Ectodermal cell (in vitro differentiated cells): ENCODE data around the gene FNDC3B.

Experiments
- H3K27ac ChIP-seq: 2 replicates; pipeline ENCODE4 v1.7.0; 2013; ENCODE audit warnings: mild to moderate bottlenecking, low read depth, low read length; ENCODE audit not compliant: insufficient read depth, poor library complexity, severe bottlenecking
- H3K27me3 ChIP-seq: 2 replicates; pipeline ENCODE4 v1.7.0; 2013; ENCODE audit warnings: mild to moderate bottlenecking, low read length; ENCODE audit not compliant: insufficient read depth, control insufficient read depth, poor library complexity, severe bottlenecking
- H3K36me3 ChIP-seq: one replicate; pipeline ENCODE4 v1.7.0; 2013; ENCODE audit warnings: low read length; ENCODE audit not compliant: control insufficient read depth, insufficient read depth
- H3K4me1 ChIP-seq: one replicate; pipeline ENCODE4 v1.7.0; 2013; ENCODE audit warnings: low read length; ENCODE audit not compliant: control insufficient read depth, insufficient read depth
- H3K4me3 ChIP-seq: 2 replicates; pipeline ENCODE4 v1.7.0; 2013; ENCODE audit warnings: low read depth, low read length, control low read depth; ENCODE audit not compliant: insufficient read depth
- H3K9me3 ChIP-seq: 2 replicates; pipeline ENCODE4 v1.7.0; 2013; ENCODE audit warnings: mild to moderate bottlenecking, low read length, moderate library complexity; ENCODE audit not compliant: control insufficient read depth
- WGBS, 2 experiments: methylation state at CpG; one replicate each; pipeline ENCODE4 v1.1.7; 2013; ENCODE audit warnings: missing lambda C conversion rate in 2 of 2; 5-methylcytosine and 5-hydroxymethylcytosine counted together

The FNDC3B gene

DNA sequence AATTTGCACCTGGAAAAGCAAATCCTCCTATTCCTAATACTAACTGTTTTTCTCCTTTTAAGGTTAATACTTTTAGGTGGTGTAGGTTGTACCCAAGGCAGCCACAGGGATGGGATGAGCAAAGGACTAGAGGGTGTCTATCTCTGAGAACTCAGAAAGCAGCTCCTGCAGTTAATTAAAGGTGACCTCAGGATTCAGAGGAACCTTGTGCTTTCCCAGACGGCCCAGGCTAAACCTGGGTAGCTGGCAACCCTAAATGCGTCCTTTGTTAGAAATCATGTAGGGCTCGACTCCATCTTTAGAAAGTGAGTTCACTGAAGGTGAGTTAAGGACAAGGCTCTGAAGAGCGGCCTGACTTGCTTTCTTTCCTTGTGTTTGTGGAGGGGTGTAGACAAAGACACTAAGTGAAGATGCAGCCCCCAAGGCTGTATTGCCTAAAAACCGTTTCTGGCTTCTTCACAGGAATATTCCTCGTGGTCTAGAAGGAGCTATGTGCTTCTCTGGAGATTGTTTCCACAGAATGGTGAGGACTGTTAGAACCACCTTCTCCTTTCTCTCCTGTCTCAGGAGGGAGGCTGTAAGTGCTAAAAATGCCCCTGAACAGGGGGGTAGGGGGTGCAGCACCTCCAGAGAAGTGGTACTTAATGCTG, 14.9 kb downstream of the FNDC3B start:
- WGBS, 2 experiments = 89 to 91% methylated on average over 6 of the region's 6 CpGs
- peaks cover 3% of the 10 kb centered on the region for H3K36me3 ChIP-seq
- peaks cover 16% of the 10 kb centered on the region for H3K4me1 ChIP-seq
- no peak overlapping the region for H3K27ac ChIP-seq
- no peak overlapping the region for H3K4me3 ChIP-seq
- H3K27me3 ChIP-seq = no peaks in the 10 kb centered on the region
- H3K9me3 ChIP-seq = no peaks in the 10 kb centered on the region

DNA sequence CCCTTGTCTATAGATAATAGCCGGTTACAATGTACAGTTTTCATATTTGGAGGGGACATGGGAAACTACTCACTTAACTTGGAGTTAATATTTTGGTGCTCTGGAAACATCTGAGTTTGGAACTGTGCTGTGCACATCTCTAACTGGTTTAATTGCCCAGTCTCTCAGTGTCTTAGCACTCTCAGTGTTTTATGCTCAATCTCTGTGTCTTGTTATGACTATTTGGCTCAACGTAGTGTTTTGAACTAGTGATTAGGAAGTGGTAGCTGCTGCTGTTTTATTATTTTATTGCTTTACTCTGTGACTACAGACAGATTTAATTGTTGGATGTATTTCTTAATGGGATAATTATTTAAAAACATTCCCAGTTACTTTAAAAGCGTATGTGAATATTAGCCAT, 17.0 kb downstream of the FNDC3B start:
- Histone ChIP-seq H3K9me3 (no peaks in the 10 kb centered on the region), H3K36me3 (peaks cover 2% of the 10 kb centered on the region), H3K27ac (no peak overlapping the region), H3K4me1 (peaks cover 16% of the 10 kb centered on the region), H3K27me3 (no peaks in the 10 kb centered on the region), H3K4me3 (no peak overlapping the region)
- WGBS, 2 experiments = 93 to 95% methylated on average over 2 to 3 of the region's 3 CpGs

DNA sequence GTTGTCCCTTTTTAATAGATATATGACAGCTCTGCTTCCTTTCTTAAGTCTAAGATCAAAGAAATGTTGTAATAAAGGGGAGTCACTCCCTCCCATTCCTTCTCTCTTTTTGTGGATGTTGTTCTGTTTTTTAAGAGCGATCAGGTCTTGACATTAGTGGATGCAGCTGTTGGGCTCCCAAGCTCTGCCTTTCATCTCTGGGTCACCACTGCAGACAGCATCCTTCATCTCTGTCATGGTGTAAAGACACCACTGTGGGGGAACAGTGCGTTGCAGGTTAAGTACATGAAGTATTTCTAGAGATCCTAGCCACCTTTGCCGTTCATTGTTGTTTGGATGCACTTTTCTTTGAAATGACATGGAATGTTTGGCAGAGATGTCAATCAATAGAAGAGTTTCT, 17.7 kb downstream of the FNDC3B start:
- no peak overlapping the region for H3K4me3 ChIP-seq
- no peaks in the 10 kb centered on the region for H3K27me3 ChIP-seq
- peaks cover 16% of the 10 kb centered on the region for H3K4me1 ChIP-seq
- H3K9me3 ChIP-seq = no peaks in the 10 kb centered on the region
- no peak overlapping the region for H3K27ac ChIP-seq
- 81 to 88% methylated on average over 3 of the region's 3 CpGs for WGBS, 2 experiments
- no peaks in the 10 kb centered on the region for H3K36me3 ChIP-seq

DNA sequence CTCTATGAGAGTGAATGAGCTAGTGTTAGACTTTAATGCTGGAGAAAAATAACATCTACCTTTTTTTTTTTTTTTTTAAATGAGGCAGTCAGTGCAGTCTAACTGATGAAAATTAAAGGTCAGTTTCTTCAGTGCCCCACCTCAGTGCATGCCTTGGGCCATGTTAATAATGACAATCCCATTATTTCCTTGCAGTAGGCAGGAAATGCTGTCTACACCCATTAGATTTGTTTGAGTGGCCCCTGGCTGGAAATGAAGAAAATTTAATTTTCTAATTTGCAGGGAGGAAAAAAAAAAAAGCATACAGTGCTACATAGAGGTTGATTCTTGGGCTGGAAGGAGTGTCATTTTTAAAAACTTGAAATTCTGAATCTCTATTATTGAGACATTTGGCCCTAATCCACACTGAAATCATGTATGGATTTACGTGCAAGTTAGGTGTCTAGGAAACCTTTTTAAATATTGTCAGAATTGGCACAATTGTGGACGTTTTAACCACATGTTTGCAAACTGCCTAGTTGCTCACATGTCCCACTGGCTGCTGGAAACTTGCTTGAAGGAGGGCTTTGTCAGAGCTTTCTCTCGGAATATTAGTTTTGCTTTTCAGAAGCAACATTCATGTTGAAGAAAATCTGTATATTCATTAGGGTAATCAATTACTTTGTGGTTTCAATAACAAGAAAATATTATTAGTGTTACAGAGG, 18.4 kb downstream of the FNDC3B start:
- Histone ChIP-seq H3K4me3 (no peak overlapping the region), H3K4me1 (peaks cover 16% of the 10 kb centered on the region), H3K27ac (no peak overlapping the region), H3K9me3 (no peaks in the 10 kb centered on the region), H3K27me3 (no peaks in the 10 kb centered on the region), H3K36me3 (no peaks in the 10 kb centered on the region)
- WGBS, 2 experiments = 82 to 84% methylated on average over 3 of the region's 3 CpGs

DNA sequence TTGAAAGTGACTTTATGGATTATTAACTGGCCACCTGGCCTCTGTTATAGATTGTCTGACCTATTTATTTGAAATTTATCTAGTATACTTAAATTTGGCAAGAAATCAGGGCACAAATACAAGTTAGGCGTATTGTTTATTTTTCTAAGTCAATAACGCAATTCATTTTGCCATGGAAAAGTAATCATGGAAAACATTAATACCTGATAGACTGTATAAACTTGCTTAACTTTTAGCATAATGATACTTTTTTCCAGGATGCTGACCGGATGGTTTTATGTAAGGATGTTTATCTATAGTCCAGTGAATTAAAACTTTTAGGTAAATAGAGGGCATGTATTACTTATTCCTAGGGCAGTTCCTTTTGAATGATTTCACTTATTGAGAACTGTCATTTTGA, 20.2 kb downstream of the FNDC3B start:
- H3K27ac ChIP-seq = no peak overlapping the region
- 89 to 97% methylated on average over 1 to 3 of the region's 3 CpGs for WGBS, 2 experiments
- H3K9me3 ChIP-seq = no peaks in the 10 kb centered on the region
- no peaks in the 10 kb centered on the region for H3K27me3 ChIP-seq
- peaks cover 11% of the 10 kb centered on the region for H3K4me1 ChIP-seq
- no peaks in the 10 kb centered on the region for H3K36me3 ChIP-seq
- no peak overlapping the region for H3K4me3 ChIP-seq

DNA sequence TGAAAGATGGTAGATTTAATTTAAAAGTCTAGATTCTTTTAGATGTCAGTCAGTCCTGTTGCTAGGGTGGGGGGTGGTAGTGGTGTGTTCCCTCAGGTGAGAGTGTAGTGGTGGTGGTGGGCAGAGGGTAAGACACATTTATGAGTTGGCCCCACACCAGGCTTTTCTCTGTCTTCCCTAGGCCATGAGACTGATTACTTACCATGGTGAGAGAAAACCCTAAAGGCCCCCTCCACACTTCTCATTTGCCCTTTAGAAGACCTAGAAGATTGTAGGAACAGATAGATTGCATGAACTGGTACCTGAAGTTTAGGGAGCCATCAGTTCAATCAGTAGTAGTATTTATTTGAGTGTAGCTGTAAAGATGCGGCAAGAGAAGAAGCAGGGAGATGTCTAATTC, 20.9 kb downstream of the FNDC3B start:
- Histone ChIP-seq H3K9me3 (no peaks in the 10 kb centered on the region), H3K36me3 (no peaks in the 10 kb centered on the region), H3K4me3 (no peak overlapping the region), H3K27me3 (no peaks in the 10 kb centered on the region), H3K27ac (no peak overlapping the region), H3K4me1 (peaks cover 11% of the 10 kb centered on the region)
- WGBS, 2 experiments = 71% methylated on average over 1 of the region's 1 CpG; no CpG with 5 or more reads in 1 of the 2 experiments

DNA sequence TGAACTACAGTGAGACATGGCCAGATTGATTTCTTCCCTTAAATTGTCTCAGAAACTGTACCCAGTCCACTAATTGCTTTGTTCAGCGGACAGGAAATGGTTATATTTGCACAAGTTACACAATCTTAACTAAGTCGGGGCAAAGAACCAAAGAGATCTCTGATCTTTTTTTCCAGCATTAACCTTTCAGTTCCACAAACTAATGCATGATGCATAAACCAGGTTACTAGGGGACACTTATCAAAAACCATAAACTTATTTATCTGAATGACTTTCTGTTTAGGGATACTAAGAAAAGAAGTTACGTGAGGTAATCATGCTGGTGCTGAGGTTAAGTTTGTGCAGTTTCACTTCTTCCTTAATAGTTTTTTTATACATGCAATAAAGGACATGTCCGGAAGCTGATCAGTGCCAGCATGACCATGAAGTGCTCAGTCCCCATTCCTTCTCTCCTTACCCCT, 22.4 kb downstream of the FNDC3B start:
- H3K4me3 ChIP-seq = no peak overlapping the region
- H3K36me3 ChIP-seq = no peaks in the 10 kb centered on the region
- H3K9me3 ChIP-seq = no peaks in the 10 kb centered on the region
- 91 to 97% methylated on average over 4 of the region's 4 CpGs for WGBS, 2 experiments
- H3K4me1 ChIP-seq = peaks cover 5% of the 10 kb centered on the region
- H3K27ac ChIP-seq = no peak overlapping the region
- no peaks in the 10 kb centered on the region for H3K27me3 ChIP-seq

DNA sequence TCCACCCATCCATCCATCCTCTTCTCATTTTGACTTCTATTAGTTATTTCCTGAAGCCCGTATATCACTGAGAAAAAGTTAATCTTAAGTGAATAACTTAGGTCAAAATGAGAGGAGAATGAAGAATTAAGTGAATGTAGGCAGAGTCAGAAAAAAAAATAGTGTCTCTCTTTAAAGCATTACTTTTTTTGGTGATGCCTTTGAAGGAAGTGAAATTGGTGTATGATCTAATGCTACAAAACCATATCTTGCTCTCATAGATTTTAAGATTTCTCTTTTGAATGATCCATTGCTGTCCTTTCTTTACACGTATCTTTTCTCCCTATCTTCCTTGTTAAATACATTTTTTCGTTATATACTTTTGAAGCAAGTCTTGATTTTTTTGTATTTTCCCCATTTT, 23.4 kb downstream of the FNDC3B start:
- no peaks in the 10 kb centered on the region for H3K36me3 ChIP-seq
- no peaks in the 10 kb centered on the region for H3K9me3 ChIP-seq
- H3K27me3 ChIP-seq = no peaks in the 10 kb centered on the region
- H3K27ac ChIP-seq = no peak overlapping the region
- H3K4me3 ChIP-seq = no peak overlapping the region
- peaks cover 5% of the 10 kb centered on the region for H3K4me1 ChIP-seq
- 91 to 96% methylated on average over 3 of the region's 3 CpGs for WGBS, 2 experiments

DNA sequence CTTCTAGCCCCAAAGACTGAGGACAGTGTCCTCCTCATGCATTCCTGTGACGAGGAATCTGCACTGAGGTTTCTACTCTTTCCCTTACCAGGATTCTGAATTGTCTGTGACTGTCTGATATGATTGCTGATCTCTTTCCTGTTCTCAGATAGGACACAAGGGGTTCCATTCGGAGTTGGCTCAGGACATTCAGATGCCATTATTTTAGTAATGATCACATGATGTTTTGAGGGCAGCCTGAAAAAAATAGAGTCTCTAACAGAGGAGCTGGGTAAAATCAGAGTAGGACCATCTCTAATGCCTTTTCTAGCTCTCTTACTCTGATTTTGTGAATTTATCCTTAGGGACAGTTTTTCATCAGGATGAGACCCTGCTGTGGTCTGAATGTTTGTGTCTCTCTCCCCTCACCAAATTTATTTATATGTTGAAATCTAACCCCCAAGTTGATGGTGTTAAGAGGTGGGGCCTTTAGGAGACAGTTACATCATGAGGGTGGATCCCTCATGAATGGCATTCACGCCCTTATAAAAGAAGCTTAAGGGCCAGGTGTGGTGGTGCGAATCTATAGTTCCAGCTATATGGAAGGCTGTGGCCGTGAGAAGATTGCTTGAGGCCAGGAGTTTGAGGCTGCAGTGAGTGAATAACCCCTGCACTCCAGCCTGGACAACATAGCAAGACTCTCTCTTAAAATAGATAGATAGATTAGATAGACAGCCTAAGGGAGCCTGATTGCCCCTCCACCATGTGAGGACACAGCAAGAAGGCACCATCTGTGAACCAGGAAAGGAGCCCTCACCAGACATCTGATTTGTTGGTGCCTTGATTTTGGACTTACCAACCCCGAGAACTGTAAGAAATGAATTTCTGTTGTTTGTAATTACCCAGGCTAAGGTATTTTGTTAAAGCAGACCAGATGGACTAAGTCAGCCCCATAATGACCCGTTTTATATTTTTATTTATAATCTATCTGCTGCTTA, 24.4 kb downstream of the FNDC3B start:
- Histone ChIP-seq H3K4me3 (no peak overlapping the region), H3K9me3 (no peaks in the 10 kb centered on the region), H3K27me3 (no peaks in the 10 kb centered on the region), H3K36me3 (no peaks in the 10 kb centered on the region), H3K27ac (no peak overlapping the region), H3K4me1 (peaks cover 3% of the 10 kb centered on the region)
- 84 to 96% methylated on average over 5 to 7 of the region's 7 CpGs for WGBS, 2 experiments

DNA sequence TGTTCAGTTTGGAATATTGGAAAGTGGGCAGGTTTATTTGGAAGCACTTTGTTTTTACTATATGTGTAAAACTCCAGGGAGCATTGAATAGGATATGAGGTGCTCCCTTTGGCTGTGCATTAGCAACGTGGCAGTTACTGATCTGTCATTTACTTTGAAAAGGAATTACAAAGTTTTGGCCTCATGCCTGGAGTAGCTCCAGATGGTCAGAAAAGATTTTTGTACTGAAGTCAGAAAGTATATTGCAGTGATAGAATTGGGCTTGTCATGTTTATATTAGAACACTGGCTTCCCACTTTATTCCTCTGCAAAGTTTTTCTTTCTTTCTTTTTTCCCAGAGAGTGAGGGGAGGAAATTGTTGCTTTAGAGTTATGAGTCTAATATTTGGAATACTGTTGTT, 26.1 kb downstream of the FNDC3B start:
- H3K4me1 ChIP-seq = peaks cover 6% of the 10 kb centered on the region
- no peaks in the 10 kb centered on the region for H3K9me3 ChIP-seq
- H3K27me3 ChIP-seq = no peaks in the 10 kb centered on the region
- no peak overlapping the region for H3K27ac ChIP-seq
- no peak overlapping the region for H3K4me3 ChIP-seq
- no peaks in the 10 kb centered on the region for H3K36me3 ChIP-seq
- WGBS, 2 experiments = 79 to 84% methylated on average over 1 of the region's 1 CpG
